ENCODE measurements around the gene RAB12. TPM values are rescaled to one million over a fixed set of nuclear protein-coding genes. Genes with fewer than 3 reads are reported as not detected.

RAB12 gene
- total and polyA plus RNA-seq, 2 of the 8 experiments (the other 6 are each of a cell fraction or from before 2014, with no cell fraction given), result 19.7 to 45.9 TPM

- TF ChIP-seq CHD2 (IDR thresholded peaks at IDR 0.05; ENCODE audit: low read length) (no peak), CTCF (IDR thresholded peaks at IDR 0.05; ENCODE audit: control extremely low read depth in 1 of 3, insufficient read depth in 1 of 3, low read depth in 1 of 3, low read length in 3 of 3) (no peak), EZH2 (IDR thresholded peaks at IDR 0.05; ENCODE audit: low read depth, low read length, severe bottlenecking) (no peak), SP1 (IDR thresholded peaks at IDR 0.05; ENCODE audit: low read depth, low read length) (no peak), PHF8 (conservative IDR thresholded peaks at IDR 0.05; ENCODE audit: low read depth, low read length) (no peak), TEAD4 (IDR thresholded peaks at IDR 0.05; ENCODE audit: low read depth, low read length) (no peak), ZNF274 (IDR thresholded peaks at IDR 0.05; ENCODE audit: borderline replicate concordance, extremely low read depth, low read length) (no peak)
These were observed 6.7 kb upstream of the RAB12 start (continued) for GRCh38 chr18:8602557-8602956.
